ENCODE measurements around the gene FBXL17. TPM values are rescaled to one million over a fixed set of nuclear protein-coding genes. Genes with fewer than 3 reads are reported as not detected.

Gene FBXL17
- total RNA-seq, 2 donors from 2014 or later, result 14.1 to 22.8 TPM

- Histone ChIP-seq H3K27me3 (no peaks in the 10 kb centered on the region), H3K9me3 (no peaks in the 10 kb centered on the region), H3K4me3 (no peak overlapping the region), H3K27ac (no peak overlapping the region), H3K36me3 (no peaks in the 10 kb centered on the region), H3K4me1 (no peaks in the 10 kb centered on the region), H3K9ac (ENCODE audit: low read depth in 2 of 2, low read length in 2 of 2) (no peak overlapping the region)
- DNase-seq, result no peak
- intact Hi-C loops (cut with DNase I), result no loop called here
- TF ChIP-seq, protein P1, sequence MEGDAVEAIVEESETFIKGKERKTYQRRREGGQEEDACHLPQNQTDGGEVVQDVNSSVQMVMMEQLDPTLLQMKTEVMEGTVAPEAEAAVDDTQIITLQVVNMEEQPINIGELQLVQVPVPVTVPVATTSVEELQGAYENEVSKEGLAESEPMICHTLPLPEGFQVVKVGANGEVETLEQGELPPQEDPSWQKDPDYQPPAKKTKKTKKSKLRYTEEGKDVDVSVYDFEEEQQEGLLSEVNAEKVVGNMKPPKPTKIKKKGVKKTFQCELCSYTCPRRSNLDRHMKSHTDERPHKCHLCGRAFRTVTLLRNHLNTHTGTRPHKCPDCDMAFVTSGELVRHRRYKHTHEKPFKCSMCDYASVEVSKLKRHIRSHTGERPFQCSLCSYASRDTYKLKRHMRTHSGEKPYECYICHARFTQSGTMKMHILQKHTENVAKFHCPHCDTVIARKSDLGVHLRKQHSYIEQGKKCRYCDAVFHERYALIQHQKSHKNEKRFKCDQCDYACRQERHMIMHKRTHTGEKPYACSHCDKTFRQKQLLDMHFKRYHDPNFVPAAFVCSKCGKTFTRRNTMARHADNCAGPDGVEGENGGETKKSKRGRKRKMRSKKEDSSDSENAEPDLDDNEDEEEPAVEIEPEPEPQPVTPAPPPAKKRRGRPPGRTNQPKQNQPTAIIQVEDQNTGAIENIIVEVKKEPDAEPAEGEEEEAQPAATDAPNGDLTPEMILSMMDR (IDR thresholded peaks at IDR 0.05), result no peak
Observed at GRCh38 chr5:107979291-107979690, 402.6 kb downstream of the FBXL17 start.

DNA sequence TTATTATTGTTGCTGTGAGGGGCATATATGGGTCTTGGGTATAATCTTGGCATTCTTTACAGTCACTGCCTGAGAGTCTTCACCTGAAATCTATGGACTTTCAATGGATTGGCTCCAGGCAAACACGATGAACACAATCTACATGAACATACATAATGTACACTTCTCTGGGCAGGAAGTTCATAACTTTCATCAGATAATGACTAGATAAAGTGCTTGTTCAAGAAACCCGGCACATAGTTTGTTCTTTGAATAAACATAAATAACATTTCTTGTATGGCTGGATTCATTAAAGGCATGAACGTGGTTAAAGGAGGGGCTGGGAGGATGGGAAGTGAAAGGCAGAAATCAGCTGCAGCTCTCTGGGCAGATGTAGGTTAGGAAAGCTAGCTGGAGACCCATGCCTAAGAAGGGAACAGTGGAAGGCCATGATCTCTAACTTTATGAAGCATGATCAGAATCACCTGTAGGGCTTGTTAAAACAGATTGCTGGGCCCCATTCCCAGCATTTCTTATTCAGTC is 404.3 kb downstream of the FBXL17 start:
- Histone ChIP-seq H3K9me3 (no peaks in the 10 kb centered on the region), H3K4me1 (no peaks in the 10 kb centered on the region), H3K27me3 (no peaks in the 10 kb centered on the region), H3K4me3 (no peak overlapping the region), H3K36me3 (no peaks in the 10 kb centered on the region), H3K9ac (ENCODE audit: low read depth in 2 of 2, low read length in 2 of 2) (no peak overlapping the region), H3K27ac (no peak overlapping the region)
- DNase-seq, result no peak
- intact Hi-C loops (cut with DNase I), result no loop called here
- TF ChIP-seq, protein P1 (IDR thresholded peaks at IDR 0.05), result no peak

- H3K27ac ChIP-seq, result no peak overlapping the region
- intact Hi-C loops (cut with DNase I), result no loop called here
- no peaks in the 10 kb centered on the region for H3K27me3 ChIP-seq
- H3K36me3 ChIP-seq, result no peaks in the 10 kb centered on the region
- TF ChIP-seq, protein P1 (IDR thresholded peaks at IDR 0.05), result no peak
- no peak overlapping the region for H3K4me3 ChIP-seq
- H3K9me3 ChIP-seq, result no peaks in the 10 kb centered on the region
- DNase-seq, result no peak
- no peak overlapping the region for H3K9ac ChIP-seq (ENCODE audit: low read depth in 2 of 2, low read length in 2 of 2)
- no peaks in the 10 kb centered on the region for H3K4me1 ChIP-seq
Observed at GRCh38 chr5:107975568-107975967, 406.3 kb downstream of the FBXL17 start.

GRCh38 chr5:107971846-107972245 is 410.1 kb downstream of the FBXL17 start:
- Histone ChIP-seq H3K27me3 (no peaks in the 10 kb centered on the region), H3K4me1 (no peaks in the 10 kb centered on the region), H3K36me3 (no peaks in the 10 kb centered on the region), H3K9me3 (no peaks in the 10 kb centered on the region), H3K27ac (no peak overlapping the region), H3K4me3 (no peak overlapping the region), H3K9ac (ENCODE audit: low read depth in 2 of 2, low read length in 2 of 2) (no peak overlapping the region)
- no peak for DNase-seq
- TF ChIP-seq, protein P1 (IDR thresholded peaks at IDR 0.05), result no peak
- intact Hi-C loops (cut with DNase I), result no loop called here

DNA sequence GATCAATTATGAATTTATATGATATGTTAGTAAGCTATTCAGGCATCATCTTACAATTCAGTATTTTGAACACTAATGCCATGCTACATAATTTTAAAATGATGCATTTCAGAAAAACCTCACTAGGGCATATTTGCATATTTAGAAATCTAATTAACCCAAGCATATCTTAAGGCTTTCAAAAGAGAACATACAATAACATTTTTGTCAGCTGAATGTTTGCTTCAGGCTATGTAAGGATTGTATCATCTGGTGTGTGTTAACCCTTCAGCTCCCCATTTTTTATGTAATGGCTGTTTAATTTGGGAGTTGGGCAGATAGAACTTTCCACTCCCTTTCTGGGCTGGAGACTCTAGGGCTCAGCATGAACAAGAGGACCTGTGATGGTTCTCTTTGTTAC is 412.1 kb downstream of the FBXL17 start:
- Histone ChIP-seq H3K27ac (no peak overlapping the region), H3K9me3 (no peaks in the 10 kb centered on the region), H3K4me3 (no peak overlapping the region), H3K36me3 (no peaks in the 10 kb centered on the region), H3K27me3 (no peaks in the 10 kb centered on the region), H3K4me1 (no peaks in the 10 kb centered on the region), H3K9ac (ENCODE audit: low read depth in 2 of 2, low read length in 2 of 2) (no peak overlapping the region)
- DNase-seq, result no peak
- intact Hi-C loops (cut with DNase I), result no loop called here
- TF ChIP-seq, protein P1 (IDR thresholded peaks at IDR 0.05), result no peak
